HG03108 (cell line): Measurements from ENCODE around the gene ASAP2.

Experiments used
- ATAC-seq: cut with Tn5 transposase; IDR thresholded peaks from one replicate; pipeline ENCODE4 v1.9.1; 2021; ENCODE audit warnings: moderate library complexity; ENCODE audit not compliant: unreplicated experiment

The ASAP2 gene

DNA sequence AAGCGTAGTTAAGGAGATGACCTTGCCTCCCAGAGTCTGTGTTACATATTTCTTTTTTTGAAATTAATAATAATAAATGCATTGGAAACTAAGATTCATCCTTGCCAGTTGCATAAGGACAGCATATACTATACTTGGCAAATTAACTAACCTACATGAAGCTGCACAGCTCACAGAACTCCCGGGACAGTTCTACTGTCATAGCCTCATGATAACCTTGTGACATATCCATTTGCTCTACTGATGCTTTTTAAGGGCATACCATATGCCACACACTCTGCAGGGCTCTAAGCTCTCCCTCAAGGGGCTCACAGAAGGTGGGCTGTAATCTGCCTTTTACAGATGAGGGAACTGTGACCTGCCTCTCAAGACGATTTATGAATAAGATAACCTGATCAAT, 212.9 kb downstream of the ASAP2 start:
- ATAC-seq: no peak

DNA sequence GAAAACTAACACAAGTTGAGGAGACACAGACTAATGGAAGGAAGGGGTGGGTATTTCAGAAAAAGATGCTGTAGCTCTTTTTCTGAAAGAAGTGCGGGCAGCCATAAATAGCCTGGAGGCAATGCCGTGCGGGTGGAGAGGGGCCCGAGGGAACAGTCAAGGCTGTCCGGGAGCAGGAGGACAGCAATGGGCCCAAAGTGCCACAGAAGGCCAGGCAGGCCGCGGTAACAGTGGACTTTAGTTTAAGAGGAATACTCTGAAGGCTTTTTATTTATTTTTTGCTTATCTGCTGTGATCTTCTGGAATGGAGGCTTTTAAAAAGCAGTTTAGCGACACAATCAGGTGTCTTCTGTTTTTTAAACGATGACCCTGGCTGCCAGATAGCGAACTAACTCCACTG, 213.9 kb downstream of the ASAP2 start:
- ATAC-seq: no peak

DNA sequence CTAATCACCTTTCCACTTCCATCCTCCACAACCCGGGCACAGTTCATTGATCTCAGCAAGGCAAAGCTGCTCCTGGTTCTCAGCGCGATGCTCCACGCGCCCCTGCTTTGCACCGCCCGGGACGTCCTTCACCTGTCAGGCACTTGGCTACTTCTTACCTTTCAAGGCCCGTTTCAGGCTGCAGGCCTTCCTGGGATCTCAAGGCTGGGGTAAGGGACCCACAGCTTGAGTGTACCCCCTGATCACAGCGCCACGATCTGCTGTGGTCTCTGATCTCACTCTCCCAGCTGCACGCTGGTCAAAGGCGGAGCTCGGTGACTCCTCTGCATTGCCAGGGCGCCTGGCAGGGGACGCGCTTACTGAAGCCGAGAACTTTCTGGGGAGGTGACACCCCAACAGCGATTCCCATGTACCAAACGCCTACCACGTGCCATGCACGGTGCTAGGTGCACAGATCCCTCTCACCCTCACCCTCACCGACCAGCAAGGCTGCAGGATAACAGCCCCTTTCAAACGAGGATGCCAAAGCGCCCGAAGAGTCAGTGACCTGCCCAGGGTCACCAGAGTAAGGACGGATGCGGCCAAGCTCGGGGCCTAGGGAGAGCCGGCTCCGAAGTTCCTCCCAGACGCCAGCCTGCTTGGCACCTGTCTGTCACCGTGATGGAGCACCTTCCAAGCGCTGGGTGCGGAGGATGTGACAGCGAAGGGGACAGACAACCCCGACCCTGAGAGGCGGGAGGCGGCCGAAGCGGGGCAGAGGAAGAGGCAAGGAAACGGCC, 215.9 kb downstream of the ASAP2 start:
- peak; percentile 12 for ATAC-seq

GRCh38 chr2:9423100-9423921, 216.7 kb downstream of the ASAP2 start, which contains the start of the genes CPSF3 and ITGB1BP1:
TSS of gene CPSF3 (plus strand) at chr2:9423654. CDS start at chr2:9423774, 120 bp downstream.
TSS of gene ITGB1BP1 (minus strand) at chr2:9423528. CDS start at chr2:9418697, 4,831 bp downstream.
- peak; percentile 83 for ATAC-seq

DNA sequence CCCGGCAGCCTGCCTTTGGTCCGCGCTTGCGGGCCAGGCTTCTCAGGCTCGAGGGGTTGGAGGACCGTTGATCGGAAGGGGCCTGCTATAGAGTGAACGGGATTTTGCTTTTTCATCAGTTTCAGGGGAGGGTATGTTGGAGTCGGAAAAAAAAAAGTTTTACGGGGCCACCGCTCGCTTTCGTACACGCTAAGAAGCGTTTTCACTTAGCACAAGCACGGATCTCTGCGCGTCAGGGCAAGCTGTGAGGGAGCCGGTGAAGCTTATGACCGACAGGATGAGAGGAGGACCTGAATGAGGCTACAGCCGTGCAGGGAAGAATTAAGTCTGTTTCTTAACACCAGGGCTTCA, 217.3 kb downstream of the ASAP2 start:
- no peak for ATAC-seq

- ATAC-seq: no peak
Observed at GRCh38 chr2:9424447-9425164, 218.0 kb downstream of the ASAP2 start.

GRCh38 chr2:9428965-9429577, 222.5 kb downstream of the ASAP2 start:
- ATAC-seq: no peak

DNA sequence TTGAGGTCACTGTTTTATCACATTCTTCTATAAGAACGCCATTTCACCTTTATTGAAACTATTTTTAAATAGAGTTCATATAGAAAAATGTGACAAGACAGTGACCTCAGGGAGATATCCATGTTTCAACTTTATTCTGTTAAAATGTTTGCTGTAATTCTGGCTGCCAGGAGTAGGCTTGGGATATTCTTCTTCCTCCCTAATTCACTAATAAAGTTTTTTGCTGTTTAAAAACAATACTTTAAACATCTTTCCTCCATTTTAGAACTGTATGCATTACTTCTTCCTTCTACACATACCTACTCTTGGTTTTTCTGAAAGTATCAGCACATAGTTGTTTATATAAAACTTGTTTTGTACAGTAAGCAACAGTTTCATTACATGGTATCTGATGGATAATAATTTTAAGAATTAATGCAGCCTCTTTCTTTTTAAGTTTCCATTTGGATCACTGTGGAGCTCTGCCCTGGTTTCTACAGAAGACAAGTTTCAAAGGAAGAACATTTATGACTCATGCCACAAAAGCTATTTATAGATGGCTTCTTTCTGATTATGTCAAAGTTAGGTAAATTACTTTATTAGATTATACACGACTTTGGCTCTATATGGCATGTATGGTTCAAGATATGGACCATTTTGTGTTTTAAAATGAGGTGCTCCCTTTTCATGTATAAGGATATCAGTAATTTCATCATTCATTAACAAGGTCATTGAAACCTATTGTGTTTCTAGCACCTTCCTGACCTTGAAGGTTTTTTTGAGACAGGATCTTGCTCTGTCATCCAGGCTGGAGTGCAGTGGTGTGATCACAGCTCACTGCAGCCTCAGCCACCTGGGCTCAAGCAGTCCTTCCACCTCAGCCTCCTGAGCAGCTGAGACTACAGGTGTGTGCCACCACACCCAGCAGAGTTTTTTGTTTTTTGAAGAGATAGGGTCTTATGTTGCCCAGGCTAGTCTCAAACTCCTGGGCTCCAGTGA, 224.0 kb downstream of the ASAP2 start:
- no peak for ATAC-seq

GRCh38 chr2:9434489-9434888, 227.9 kb downstream of the ASAP2 start:
- ATAC-seq: no peak

DNA sequence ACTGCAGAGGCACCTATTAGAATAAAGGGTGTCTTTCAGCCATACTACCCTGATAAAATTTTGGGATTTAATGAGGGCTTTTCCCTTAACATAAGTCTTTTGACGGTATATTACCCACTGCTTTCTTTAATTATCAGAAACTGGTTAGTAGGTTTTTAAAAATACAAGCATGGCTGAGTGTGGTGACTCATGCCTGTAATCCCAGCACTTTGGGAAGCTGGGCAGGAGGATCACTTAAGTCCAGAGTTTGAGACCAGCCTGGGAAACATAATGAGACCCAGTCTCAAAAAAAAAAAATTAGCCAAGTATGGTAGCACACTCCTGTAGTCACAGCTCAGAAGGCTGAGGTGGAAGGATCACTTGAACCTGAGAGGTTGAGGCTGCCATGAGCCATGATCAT, 232.9 kb downstream of the ASAP2 start:
- no peak for ATAC-seq

- ATAC-seq: no peak
Observed at GRCh38 chr2:9440058-9440727, 233.6 kb downstream of the ASAP2 start.

DNA sequence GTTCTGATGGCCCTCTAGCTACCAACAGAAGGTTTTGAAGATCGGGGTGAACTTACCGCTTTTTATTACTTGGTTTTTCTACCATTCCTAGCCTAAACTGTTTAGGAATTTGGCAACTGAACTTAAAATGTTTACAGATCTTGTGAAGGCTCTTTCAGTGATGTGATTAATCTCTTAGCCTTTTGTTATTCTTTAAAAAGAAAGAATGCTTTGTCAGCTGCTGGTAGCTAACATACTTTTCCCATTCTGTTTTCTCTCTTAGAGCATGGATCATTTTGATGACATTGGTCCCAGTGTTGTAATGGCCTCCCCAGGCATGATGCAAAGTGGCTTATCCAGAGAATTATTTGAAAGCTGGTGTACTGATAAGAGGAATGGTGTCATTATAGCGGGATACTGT, 234.9 kb downstream of the ASAP2 start:
- no peak for ATAC-seq

GRCh38 chr2:9443526-9443925, 236.9 kb downstream of the ASAP2 start:
- ATAC-seq: no peak

GRCh38 chr2:9445089-9445488, 238.5 kb downstream of the ASAP2 start:
- ATAC-seq: no peak

GRCh38 chr2:9451231-9451630, 244.6 kb downstream of the ASAP2 start:
- ATAC-seq: no peak
